GM12878 (cell line): ENCODE results near the gene DNAJC5. TPM values are rescaled to one million over a fixed set of nuclear protein-coding genes. Genes with fewer than 3 reads are reported as not detected.

Source experiments
- BCL3 ChIP-seq: IDR thresholded peaks from 2 replicates; pipeline ENCODE4 v1.6.1; 2011; ENCODE audit warnings: borderline replicate concordance, low read depth, mild to moderate bottlenecking, moderate library complexity, low read length; ENCODE audit not compliant: insufficient read depth, poor library complexity, severe bottlenecking
- CEBPB ChIP-seq, 2 experiments: fragments of 150-350 bp in 1 of 2; IDR thresholded peaks; 2 replicates each; pipeline ENCODE4 v1.6.1; 2012 to 2014; ENCODE audit warnings: low read depth in 2 of 2, low read length in 2 of 2, borderline replicate concordance in 1 of 2, inconsistent platforms in 1 of 2
- E4F1 ChIP-seq: fragments of 450-650 bp; IDR thresholded peaks from 2 replicates; pipeline ENCODE4 v1.6.1; 2018; ENCODE audit warnings: borderline replicate concordance, mild to moderate bottlenecking; ENCODE audit not compliant: partially characterized antibody
- GABPA ChIP-seq: IDR thresholded peaks from 2 replicates; pipeline ENCODE4 v1.6.1; 2014; ENCODE audit warnings: antibody characterized with exemption, low read depth, mild to moderate bottlenecking, inconsistent platforms
- HSF1 ChIP-seq: fragments of 150-350 bp; IDR thresholded peaks from 2 replicates; pipeline ENCODE4 v1.6.1; 2014; ENCODE audit warnings: mild to moderate bottlenecking, low read depth, low read length
- PAX5 ChIP-seq: IDR thresholded peaks from 2 replicates; pipeline ENCODE4 v1.6.1; 2011; ENCODE audit warnings: low read depth, low read length, borderline replicate concordance
- SUPT20H ChIP-seq: IDR thresholded peaks from 2 replicates; pipeline ENCODE4 v1.6.1; 2011; ENCODE audit warnings: low read depth, mild to moderate bottlenecking, low read length, moderate library complexity, borderline replicate concordance; ENCODE audit not compliant: control insufficient read depth
- polyA plus RNA-seq, 11 experiments: library from polyadenylated mRNA; depleted of rRNA in 4 of 11; unstranded in 6 of 11; stranded (reverse) in 5 of 11; fragments of >200 nt; fragmentation: Nextera tagmentation in 4 of 11; fragmentation: Illumina TruSeq in 1 of 11; extraction: Ambion mirVana in 4 of 11; extraction: Trizol in 1 of 11; gene quantifications; 1 replicate in 1 of 11; 2 replicates in 10 of 11; pipeline versions ENCODE4 v1.2.1 to v1.2.3, GENCODE V29; 2011 to 2016; ENCODE audit warnings: inconsistent platforms in 2 of 11, missing spikeins in 2 of 11, low read depth in 1 of 11
- total RNA-seq, 4 experiments: library from RNA; depleted of rRNA in 3 of 4; stranded (reverse); fragments of >200 nt in 3 of 4; fragmentation: Illumina TruSeq in 1 of 4; extraction: Trizol in 1 of 4; gene quantifications; 2 replicates each; pipeline versions ENCODE4 v1.2.1 to v1.2.3, GENCODE V29; 2013 to 2021

DNAJC5 gene
- total and polyA plus RNA-seq, 10 of the 15 experiments (the other 5 are each of a cell fraction or from before 2014, with no cell fraction given): 0.69 to 36.8 (median 17.0) TPM

GRCh38 chr20:63978319-63979228 is 83.6 kb downstream of the DNAJC5 start (continued):
- TF ChIP-seq E4F1 (no peak), PAX5 (no peak; the same call in 1 of the 2 replicates), SUPT20H (no peak), HSF1 (no peak), BCL3 (no peak), CEBPB (IDR thresholded peaks at IDR 0.05; ENCODE audit: borderline replicate concordance in 1 of 2, low read depth in 2 of 2, low read length in 2 of 2) (no peak), GABPA (no peak)
